Heart left ventricle (tissue), 16 donors: ENCODE results near the gene CYP2S1. TPM values are rescaled to one million over a fixed set of nuclear protein-coding genes. Genes with fewer than 3 reads are reported as not detected.

Experiments
- ATAC-seq, 4 donors: fragments of 200-7000 bp; cut with Tn5 transposase; one replicate each; pipeline ENCODE4 v1.9.1; 2020 to 2022; ENCODE audit warnings: moderate library complexity in 4 of 4, mild to moderate bottlenecking in 3 of 4, moderate number of reproducible peaks in 1 of 4
- DNase-seq, 5 donors: peaks; one replicate each; pipeline ENCODE4 v3.0.0-alpha.2; 2020
- H3K27ac ChIP-seq, 12 donors: fragments of 200-600 bp; sonication (generic) in 4 of 12; one replicate each; pipeline versions ENCODE4 v1.5.0 to v1.8.0; 2016 to 2022; ENCODE audit warnings: mild to moderate bottlenecking in 2 of 12
- H3K27me3 ChIP-seq, 9 donors: fragments of 200-600 bp; sonication (generic) in 2 of 9; one replicate each; pipeline versions ENCODE4 v1.5.1 to v1.8.0; 2016 to 2022; ENCODE audit warnings: mild to moderate bottlenecking in 3 of 9
- H3K36me3 ChIP-seq, 9 donors: fragments of 200-600 bp; sonication (generic) in 2 of 9; one replicate each; pipeline versions ENCODE4 v1.5.0 to v1.8.0; 2018 to 2022; ENCODE audit warnings: mild to moderate bottlenecking in 2 of 9
- H3K4me1 ChIP-seq, 12 donors: fragments of 200-600 bp; sonication (generic) in 4 of 12; one replicate each; pipeline versions ENCODE4 v1.5.0 to v1.8.0; 2016 to 2022; ENCODE audit warnings: mild to moderate bottlenecking in 3 of 12
- H3K4me3 ChIP-seq, 12 donors: fragments of 200-600 bp; sonication (generic) in 4 of 12; one replicate each; pipeline versions ENCODE4 v1.5.0 to v1.8.0; 2017 to 2022; ENCODE audit warnings: mild to moderate bottlenecking in 9 of 12, moderate library complexity in 4 of 12
- H3K9me3 ChIP-seq, 12 donors: fragments of 200-600 bp; sonication (generic) in 4 of 12; one replicate each; pipeline versions ENCODE4 v1.5.0 to v1.8.0; 2016 to 2022; ENCODE audit warnings: mild to moderate bottlenecking in 1 of 12
- CTCF ChIP-seq, 12 donors: fragments of 200-600 bp; sonication (generic) in 4 of 12; IDR thresholded peaks; one replicate each; pipeline versions ENCODE4 v1.5.0 to v1.8.0; 2018 to 2022; ENCODE audit warnings: antibody characterized with exemption in 12 of 12, mild to moderate bottlenecking in 5 of 12
- POLR2A ChIP-seq, 2 donors: fragments of 450-650 bp; IDR thresholded peaks; one replicate each; pipeline ENCODE4 v1.6.1; 2017; ENCODE audit warnings: antibody characterized with exemption in 2 of 2, mild to moderate bottlenecking in 2 of 2, moderate library complexity in 2 of 2
- WGBS, 4 donors: extraction: QIAGEN DNeasy Blood & Tissue Kit in 2 of 4; methylation state at CpG; one replicate each; pipeline versions ENCODE4 v1.1.5 to v1.1.7; 2013 to 2018; 5-methylcytosine and 5-hydroxymethylcytosine counted together
- intact Hi-C, 10 donors: fragments of 100-400 bp; cut with DNase I; formaldehyde crosslinking; loops; one replicate each; pipeline versions ENCODE4 v1.11.1 to v1.14.2; 2022
- polyA plus RNA-seq, 2 donors: library from polyadenylated mRNA; stranded (reverse); fragments of 200-250 nt; gene quantifications; one replicate each; pipeline ENCODE4 v1.2.3, GENCODE V29; 2013
- total RNA-seq, 9 donors: library from RNA; depleted of rRNA in 2 of 9; stranded (reverse); fragments of >200 nt in 2 of 9; fragmentation: NEBNext Ultra II Directional in 3 of 9; extraction: Animal tissue kit (Norgen Biotek cat#: 25700) in 3 of 9; gene quantifications; one replicate each; pipeline versions ENCODE4 v1.1.0 to v1.2.4, GENCODE V29; 2016 to 2023
- donor health status: ischemic (EF 13 %, LVEDD 7.1; RV severe dilation, severe dysfunction).
- donor health status: healthy with polysubstance abuse.
- donor health status: DM: no; HTN: yes; CAD: no.
- donor health status: DM: no; HTN: no; CAD: no.
- donor health status: ischemic (EF 25% LVEDD 6.9; RV normal size, moderate dysfunction).
- donor health status: ischemic (EF 25% LVEDD 5.7; RV mildly dilated, moderate dysfunction).
- donor health status: healthy.
- donor health status: DM: yes; HTN: yes; CAD: no.
- donor health status: ischemic (EF 35%, LVEDD 5.7; RV mildly dilated, moderate dysfunction).
- donor health status: nonischemic (EF 11% LVEDD 7.7; RV severe dilation, severe dysfunction).
- donor health status: DM: yes; HTN: yes; CAD: no.
- donor health status: PGD.
- donor health status: ischemic (EF 29% LVEDD 5.4; RV normal size, mild dysfunction).
- donor health status: nonischemic (EF 23%, LVEDD 6.1; RV moderate dilation, normal function).

CYP2S1 gene
- total and polyA plus RNA-seq, 11 donors: 0.11 to 3.8 (median 0.35) TPM

GRCh38 chr19:41166944-41167804 lies 25.8 kb upstream of the CYP2S1 start:
- no peak for TF ChIP-seq POLR2A (IDR thresholded peaks at IDR 0.05)
- no peak for TF ChIP-seq CTCF (IDR thresholded peaks at IDR 0.05)
- DNase-seq (no peak), ATAC-seq (no peak)
- Histone ChIP-seq H3K27me3 (no peaks in the 10 kb centered on the region), H3K4me3 (no peak overlapping the region), H3K27ac (no peak overlapping the region), H3K9me3 (no peaks in the 10 kb centered on the region), H3K36me3 (no peaks in the 10 kb centered on the region), H3K4me1 (no peaks in the 10 kb centered on the region)
- 84 to 91% (median 87%) methylated on average over 14 of the region's 14 CpGs for WGBS, 4 donors
- intact Hi-C loops: no loop called here

GRCh38 chr19:41172297-41173164 lies 20.5 kb upstream of the CYP2S1 start:
- peak in 1 of 5 donors; percentile 18 for DNase-seq
- intact Hi-C loops: no loop called here
- Histone ChIP-seq H3K9me3 (no peaks in the 10 kb centered on the region), H3K4me3 (no peak overlapping the region), H3K36me3 (no peaks in the 10 kb centered on the region), H3K27me3 (no peaks in the 10 kb centered on the region), H3K27ac (no peak overlapping the region), H3K4me1 (peaks cover 0 to 22% (median 0%) of the 10 kb centered on the region in 12 donors)
- 65 to 72% (median 68%) methylated on average over 6 of the region's 6 CpGs for WGBS, 4 donors
- ATAC-seq: peak in 1 of 4 donors; percentile 27
- TF ChIP-seq CTCF (IDR thresholded peaks at IDR 0.05) (no peak), POLR2A (IDR thresholded peaks at IDR 0.05) (no peak)

- Histone ChIP-seq H3K4me3 (no peak overlapping the region), H3K27ac (no peak overlapping the region), H3K27me3 (no peaks in the 10 kb centered on the region), H3K4me1 (peaks cover 0 to 22% (median 0%) of the 10 kb centered on the region in 12 donors), H3K36me3 (no peaks in the 10 kb centered on the region), H3K9me3 (no peaks in the 10 kb centered on the region)
- ATAC-seq (no peak), DNase-seq (no peak)
- 84 to 87% (median 86%) methylated on average over 15 of the region's 15 CpGs for WGBS, 4 donors
- intact Hi-C loops: no loop called here
- no peak for TF ChIP-seq POLR2A (IDR thresholded peaks at IDR 0.05)
- no peak for TF ChIP-seq CTCF (IDR thresholded peaks at IDR 0.05)
Observed at GRCh38 chr19:41174297-41174928, 18.6 kb upstream of the CYP2S1 start.
